Suprapubic skin (tissue), 4 donors: ENCODE data around the gene ARID1B. TPM values are rescaled to one million over a fixed set of nuclear protein-coding genes. Genes with fewer than 3 reads are reported as not detected.

Experiments used
- DNase-seq, 2 donors: peaks; one replicate each; pipeline ENCODE4 v3.0.0-alpha.2; 2019; ENCODE audit warnings: low spot score in 2 of 2
- H3K27ac ChIP-seq: fragments of 200-600 bp; sonication (generic); one replicate; pipeline ENCODE4 v1.5.1; 2019
- H3K27me3 ChIP-seq: fragments of 200-600 bp; sonication (generic); one replicate; pipeline ENCODE4 v1.5.1; 2019
- H3K36me3 ChIP-seq: fragments of 200-600 bp; sonication (generic); one replicate; pipeline ENCODE4 v1.5.1; 2019
- H3K4me1 ChIP-seq: fragments of 200-600 bp; sonication (generic); one replicate; pipeline ENCODE4 v1.5.1; 2019
- H3K4me3 ChIP-seq: fragments of 200-600 bp; sonication (generic); one replicate; pipeline ENCODE4 v1.5.1; 2019; ENCODE audit warnings: mild to moderate bottlenecking
- H3K9me3 ChIP-seq: fragments of 200-600 bp; sonication (generic); one replicate; pipeline ENCODE4 v1.5.1; 2019
- EP300 ChIP-seq: sonication (generic); formaldehyde crosslinking; IDR thresholded peaks from one replicate; pipeline ENCODE4 v1.6.1; 2017; ENCODE audit warnings: antibody characterized with exemption
- POLR2A ChIP-seq, 2 donors: fragments of 450-650 bp; IDR thresholded peaks; one replicate each; pipeline ENCODE4 v1.6.1; 2017; ENCODE audit warnings: antibody characterized with exemption in 2 of 2, mild to moderate bottlenecking in 2 of 2, moderate library complexity in 2 of 2
- POLR2AphosphoS5 ChIP-seq, 3 donors: sonication (generic); formaldehyde crosslinking; IDR thresholded peaks; one replicate each; pipeline ENCODE4 v1.6.1; 2017; ENCODE audit warnings: antibody characterized with exemption in 3 of 3
- WGBS: methylation state at CpG from one replicate; pipeline ENCODE4 v1.1.5; 2018; 5-methylcytosine and 5-hydroxymethylcytosine counted together
- total RNA-seq, 4 donors: library from RNA; depleted of rRNA; stranded (reverse); fragments of >200 nt; gene quantifications; one replicate each; pipeline ENCODE4 v1.1.0, GENCODE V29; 2016
- TF ChIP-seq, protein P1 (sequence below), 2 donors: fragments of 200-600 bp in 1 of 2; fragments of 450-650 bp in 1 of 2; sonication (generic) in 1 of 2; IDR thresholded peaks; one replicate each; pipeline ENCODE4 v1.5.1; 2016 to 2019; ENCODE audit warnings: antibody characterized with exemption in 2 of 2, mild to moderate bottlenecking in 1 of 2, moderate library complexity in 1 of 2

Gene ARID1B
- total RNA-seq, 4 donors from 2014 or later, result 102 to 233 (median 129) TPM

DNA sequence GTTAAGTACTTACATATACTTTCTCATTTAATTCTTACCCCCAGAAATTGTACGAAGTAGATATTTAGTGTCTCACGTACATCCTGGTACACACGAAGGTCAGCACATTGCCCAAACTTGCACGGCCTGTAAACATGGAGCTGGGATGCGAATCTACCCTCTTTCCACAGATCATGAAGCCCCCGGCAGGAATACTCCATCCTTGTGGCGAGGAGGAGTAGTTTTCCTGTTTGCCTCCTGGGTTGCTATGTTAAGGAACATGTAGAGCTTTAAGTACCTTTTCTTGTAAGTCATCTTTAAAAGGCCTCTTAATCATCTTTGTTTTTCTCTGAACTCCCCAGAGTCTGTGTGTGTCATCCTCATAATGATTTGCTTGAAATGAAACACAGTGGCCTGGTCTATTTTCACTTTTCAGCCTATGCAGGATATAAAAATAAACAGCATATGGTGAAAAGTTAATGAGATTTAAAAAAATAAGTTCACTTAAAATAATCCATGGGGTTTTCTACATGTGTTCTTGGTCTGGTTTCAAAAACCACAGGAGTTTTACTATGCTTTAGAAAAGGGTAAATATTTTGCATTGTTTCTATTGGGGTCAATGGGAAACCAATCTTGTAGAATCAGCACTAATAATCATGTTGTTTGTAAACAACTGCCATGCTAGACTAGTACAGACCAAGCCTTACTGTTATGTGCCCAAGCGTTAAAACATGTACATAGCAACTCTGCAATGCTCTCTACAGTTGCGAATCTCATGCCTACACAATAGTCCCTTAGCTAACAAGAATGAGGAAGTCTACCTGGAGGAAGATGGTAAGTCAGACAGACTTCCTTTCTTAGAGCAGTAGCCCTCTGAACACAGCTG is 9.3 kb upstream of the ARID1B start:
- 87% methylated on average over 9 of the region's 9 CpGs for WGBS

DNA sequence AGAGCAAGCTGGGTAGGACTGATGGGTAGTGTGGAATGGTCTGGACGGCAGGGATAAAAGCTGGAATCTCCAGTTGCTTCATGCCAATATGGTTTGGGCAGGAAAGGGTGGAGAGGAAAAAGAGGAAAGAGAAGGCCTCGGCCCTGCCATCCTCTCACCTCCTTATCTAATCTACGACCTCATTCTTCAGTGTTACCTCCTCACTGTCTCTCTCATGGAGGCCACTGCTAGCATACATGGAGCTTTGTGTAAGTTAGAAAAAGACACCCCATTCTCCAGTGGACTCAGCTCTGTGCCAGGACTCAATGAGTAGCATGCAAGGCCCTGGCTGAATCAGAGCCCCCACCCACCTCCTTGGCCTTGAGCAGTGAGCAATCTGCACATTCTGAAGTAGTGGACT is 6.1 kb upstream of the ARID1B start:
- Histone ChIP-seq H3K27ac (no peak overlapping the region), H3K27me3 (no peaks in the 10 kb centered on the region), H3K4me3 (no peak overlapping the region), H3K4me1 (peaks cover 18% of the 10 kb centered on the region), H3K9me3 (no peaks in the 10 kb centered on the region), H3K36me3 (no peaks in the 10 kb centered on the region)
- no peak for DNase-seq
- WGBS, result 81% methylated on average over 3 of the region's 3 CpGs
- TF ChIP-seq POLR2AphosphoS5 (IDR thresholded peaks at IDR 0.05) (no peak), POLR2A (IDR thresholded peaks at IDR 0.05) (no peak), EP300 (no peak)
- TF ChIP-seq, protein P1, sequence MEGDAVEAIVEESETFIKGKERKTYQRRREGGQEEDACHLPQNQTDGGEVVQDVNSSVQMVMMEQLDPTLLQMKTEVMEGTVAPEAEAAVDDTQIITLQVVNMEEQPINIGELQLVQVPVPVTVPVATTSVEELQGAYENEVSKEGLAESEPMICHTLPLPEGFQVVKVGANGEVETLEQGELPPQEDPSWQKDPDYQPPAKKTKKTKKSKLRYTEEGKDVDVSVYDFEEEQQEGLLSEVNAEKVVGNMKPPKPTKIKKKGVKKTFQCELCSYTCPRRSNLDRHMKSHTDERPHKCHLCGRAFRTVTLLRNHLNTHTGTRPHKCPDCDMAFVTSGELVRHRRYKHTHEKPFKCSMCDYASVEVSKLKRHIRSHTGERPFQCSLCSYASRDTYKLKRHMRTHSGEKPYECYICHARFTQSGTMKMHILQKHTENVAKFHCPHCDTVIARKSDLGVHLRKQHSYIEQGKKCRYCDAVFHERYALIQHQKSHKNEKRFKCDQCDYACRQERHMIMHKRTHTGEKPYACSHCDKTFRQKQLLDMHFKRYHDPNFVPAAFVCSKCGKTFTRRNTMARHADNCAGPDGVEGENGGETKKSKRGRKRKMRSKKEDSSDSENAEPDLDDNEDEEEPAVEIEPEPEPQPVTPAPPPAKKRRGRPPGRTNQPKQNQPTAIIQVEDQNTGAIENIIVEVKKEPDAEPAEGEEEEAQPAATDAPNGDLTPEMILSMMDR (IDR thresholded peaks at IDR 0.05), result no peak

More for the DNA sequence above, 9.3 kb upstream of the ARID1B start:
- no peak for TF ChIP-seq POLR2AphosphoS5 (IDR thresholded peaks at IDR 0.05)
- TF ChIP-seq, protein P1 (IDR thresholded peaks at IDR 0.05), result no peak
- TF ChIP-seq POLR2A (IDR thresholded peaks at IDR 0.05), result no peak
- TF ChIP-seq EP300, result no peak
- Histone ChIP-seq H3K9me3 (no peaks in the 10 kb centered on the region), H3K27me3 (no peaks in the 10 kb centered on the region), H3K4me1 (no peaks in the 10 kb centered on the region), H3K36me3 (no peaks in the 10 kb centered on the region), H3K4me3 (no peak overlapping the region), H3K27ac (no peak overlapping the region)
- DNase-seq, result no peak

DNA sequence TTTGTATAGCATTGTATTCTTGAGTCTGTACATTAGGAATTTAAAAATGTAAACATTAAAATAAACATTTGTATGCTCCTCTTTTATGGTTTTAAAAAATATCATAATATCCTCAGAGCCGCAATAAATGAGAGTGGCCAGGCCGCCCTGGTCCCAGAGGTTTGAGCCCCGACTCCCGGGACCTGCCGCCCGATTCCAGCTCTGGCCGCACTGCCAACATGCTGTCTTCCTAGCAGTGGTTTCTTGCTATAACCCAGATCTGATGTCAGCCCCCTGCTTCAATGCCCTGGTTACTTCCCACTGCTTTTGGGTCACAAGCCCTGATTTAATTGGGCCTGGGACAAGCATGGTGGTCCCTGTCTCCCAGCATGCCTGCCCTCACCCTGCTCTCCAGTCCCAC is 5.4 kb upstream of the ARID1B start:
- 98% methylated on average over 7 of the region's 7 CpGs for WGBS
- TF ChIP-seq, protein P1 (IDR thresholded peaks at IDR 0.05), result no peak
- no peak for TF ChIP-seq EP300
- H3K27me3 ChIP-seq, result no peaks in the 10 kb centered on the region
- H3K36me3 ChIP-seq, result no peaks in the 10 kb centered on the region
- no peak overlapping the region for H3K4me3 ChIP-seq
- no peaks in the 10 kb centered on the region for H3K9me3 ChIP-seq
- H3K27ac ChIP-seq, result no peak overlapping the region
- no peak for DNase-seq
- peaks cover 25% of the 10 kb centered on the region for H3K4me1 ChIP-seq

DNA sequence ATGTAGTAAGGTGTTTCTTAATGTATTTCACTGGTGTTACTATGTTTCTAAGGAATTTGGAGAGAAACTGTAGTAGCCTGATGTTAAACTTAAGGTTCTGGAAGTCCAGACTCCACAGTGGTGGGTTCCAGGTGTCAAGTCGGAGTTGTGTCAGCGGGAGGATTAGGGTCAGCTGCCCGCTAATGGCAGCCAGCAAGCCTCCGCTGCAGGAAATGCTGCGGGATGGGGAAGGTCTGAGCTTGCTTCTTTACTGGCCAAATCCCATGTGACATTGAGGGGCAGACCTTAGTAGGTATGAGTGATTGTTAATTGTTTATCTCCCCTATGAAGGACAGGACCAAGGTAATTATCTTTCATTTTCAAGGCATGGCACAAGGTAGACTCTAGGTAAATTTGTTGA is 3.7 kb upstream of the ARID1B start:
- TF ChIP-seq, protein P1 (IDR thresholded peaks at IDR 0.05), result no peak
- no peak for TF ChIP-seq POLR2AphosphoS5 (IDR thresholded peaks at IDR 0.05)
- Histone ChIP-seq H3K27me3 (no peaks in the 10 kb centered on the region), H3K4me3 (no peak overlapping the region), H3K36me3 (no peaks in the 10 kb centered on the region), H3K4me1 (peaks cover 25% of the 10 kb centered on the region), H3K9me3 (no peaks in the 10 kb centered on the region), H3K27ac (no peak overlapping the region)
- WGBS, result 97% methylated on average over 5 of the region's 5 CpGs
- DNase-seq, result no peak

DNA sequence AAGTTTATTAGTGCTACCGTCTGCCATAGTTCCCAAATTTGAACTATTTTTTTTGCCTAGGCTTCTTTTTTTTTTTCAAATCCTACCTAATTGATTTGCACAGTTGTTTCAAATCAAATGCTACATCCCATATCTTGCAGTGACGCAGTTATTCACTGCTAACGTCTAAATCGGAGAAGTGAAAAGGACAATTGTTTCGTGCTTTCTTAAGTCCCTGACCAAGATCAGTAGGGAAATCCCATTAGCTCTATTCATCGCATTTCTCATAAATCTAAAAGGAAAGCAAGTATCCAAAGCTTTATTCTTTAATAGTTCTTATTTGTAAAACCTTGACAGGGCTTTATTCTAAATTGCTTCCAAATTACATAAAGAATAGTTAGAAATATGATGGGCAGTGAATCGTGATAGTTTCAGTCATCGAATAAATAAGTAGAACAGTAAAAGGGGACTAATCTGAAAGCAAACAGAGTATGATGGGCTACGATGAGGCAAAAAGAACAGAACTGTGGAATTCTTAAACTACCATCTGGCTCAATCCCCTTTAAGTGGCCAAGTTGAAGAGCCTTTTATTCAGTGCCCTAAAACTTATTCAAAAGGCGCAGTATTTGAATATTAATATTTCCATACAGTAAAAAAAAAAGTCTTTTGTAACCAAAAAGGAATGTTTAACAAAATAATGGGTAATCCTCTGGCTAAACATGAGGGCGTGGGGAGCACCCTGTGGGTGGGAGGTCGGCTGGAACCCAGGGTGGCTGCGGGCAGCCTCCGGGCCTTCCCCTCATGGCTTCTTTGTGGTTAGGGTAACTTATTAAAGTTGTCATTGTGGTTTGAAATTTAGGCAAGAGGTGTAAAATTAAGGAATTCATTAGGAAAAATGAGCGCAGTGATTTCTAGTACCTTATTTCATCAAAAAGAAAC is 3.0 kb upstream of the ARID1B start:
- peak overlapping the region; percentile 24 for H3K27ac ChIP-seq
- TF ChIP-seq POLR2A (IDR thresholded peaks at IDR 0.05), result no peak
- no peak for TF ChIP-seq EP300
- TF ChIP-seq, protein P1 (IDR thresholded peaks at IDR 0.05), result no peak
- no peak for TF ChIP-seq POLR2AphosphoS5 (IDR thresholded peaks at IDR 0.05)
- no peak for DNase-seq
- H3K36me3 ChIP-seq, result no peaks in the 10 kb centered on the region
- 73% methylated on average over 15 of the region's 15 CpGs for WGBS
- H3K27me3 ChIP-seq, result no peaks in the 10 kb centered on the region
- H3K4me1 ChIP-seq, result peaks cover 25% of the 10 kb centered on the region
- H3K4me3 ChIP-seq, result no peak overlapping the region
- no peaks in the 10 kb centered on the region for H3K9me3 ChIP-seq
